B cell (primary cell): Measurements from ENCODE around the gene PLAAT5. TPM values are rescaled to one million over a fixed set of nuclear protein-coding genes. Genes with fewer than 3 reads are reported as not detected.
"Not testable (repeated sequence)": the region's sequence is repeated elsewhere in the genome, so short reads cannot be mapped to it uniquely, and the experiment has no call there.

ENCODE experiments used
- ATAC-seq: fragments of 200-7000 bp; cut with Tn5 transposase; one replicate; pipeline ENCODE4 v1.10.0; 2021; ENCODE audit warnings: low read depth, mild to moderate bottlenecking, moderate number of reproducible peaks, moderate library complexity
- CTCF ChIA-PET: fragments of 350-600 bp; sonication (Branson Sonifier 250); formaldehyde crosslinking; loops from one replicate; lab custom pipeline; 2021; ENCODE audit warnings: antibody characterized with exemption, inconsistent platforms; lab: Charles Lee
- POLR2A ChIA-PET: fragments of 350-600 bp; sonication (Branson Sonifier 250); formaldehyde crosslinking; loops from one replicate; lab custom pipeline; 2021; ENCODE audit warnings: antibody characterized with exemption; lab: Charles Lee
- DNase-seq: peaks from one replicate; pipeline ENCODE4 v3.0.0; 2013
- H2AFZ ChIP-seq: 2 replicates; pipeline ENCODE4 v1.6.1; 2012; ENCODE audit warnings: mild to moderate bottlenecking, low read depth, low read length; ENCODE audit not compliant: insufficient read depth, poor library complexity, severe bottlenecking
- H3K27ac ChIP-seq, 2 donors: 1 replicate in 1 of 2; 2 replicates in 1 of 2; pipeline ENCODE4 v1.5.1; 2012 to 2013; ENCODE audit warnings: low read length in 2 of 2, mild to moderate bottlenecking in 2 of 2, moderate library complexity in 1 of 2
- H3K27me3 ChIP-seq, 4 experiments: fragments of 200-600 bp in 1 of 4; sonication (generic) in 1 of 4; replicated peaks in 1 of 4; 1 replicate in 2 of 4; 2 replicates in 2 of 4; pipeline versions ENCODE4 v1.6.1 to v1.7.0; 2013 to 2016; ENCODE audit warnings: low read length in 3 of 4, mild to moderate bottlenecking in 2 of 4, mixed read lengths in 1 of 4, moderate library complexity in 1 of 4; ENCODE audit not compliant: insufficient read depth in 4 of 4, control insufficient read depth in 3 of 4; ENCODE audit errors: control extremely low read depth in 1 of 4
- H3K36me3 ChIP-seq, 2 experiments: replicated peaks in 1 of 2; 1 replicate in 1 of 2; 2 replicates in 1 of 2; pipeline versions ENCODE4 v1.6.1 to v1.7.1; 2013; ENCODE audit warnings: low read length in 1 of 2; ENCODE audit not compliant: insufficient read depth in 2 of 2, control insufficient read depth in 1 of 2; ENCODE audit errors: control extremely low read depth in 1 of 2, extremely low read depth in 1 of 2
- H3K4me1 ChIP-seq, 2 donors: fragments of 200-600 bp in 1 of 2; sonication (generic) in 1 of 2; 1 replicate in 1 of 2; 2 replicates in 1 of 2; pipeline versions ENCODE4 v1.5.1 to v1.6.1; 2013 to 2017; ENCODE audit warnings: low read length in 2 of 2; ENCODE audit not compliant: control insufficient read depth in 2 of 2, insufficient read depth in 2 of 2
- H3K4me2 ChIP-seq: replicated peaks from 2 replicates; pipeline ENCODE3; 2012; ENCODE audit warnings: mild to moderate bottlenecking, low read depth, low read length; ENCODE audit not compliant: poor library complexity, severe bottlenecking
- H3K4me3 ChIP-seq, 5 experiments: fragments of 200-600 bp in 1 of 5; sonication (generic) in 1 of 5; 1 replicate in 3 of 5; 2 replicates in 2 of 5; pipeline versions ENCODE4 v1.5.1 to v1.7.0; 2011 to 2016; ENCODE audit warnings: low read length in 4 of 5, mild to moderate bottlenecking in 4 of 5, low read depth in 2 of 5, control low read depth in 1 of 5, moderate library complexity in 1 of 5; ENCODE audit not compliant: insufficient read depth in 1 of 5; ENCODE audit errors: control extremely low read depth in 1 of 5, extremely low read depth in 1 of 5
- H3K79me2 ChIP-seq: fragments of 200-600 bp; sonication (generic); one replicate; pipeline ENCODE4 v1.6.0; 2016; ENCODE audit warnings: low read length; ENCODE audit not compliant: control insufficient read depth, insufficient read depth
- H3K9ac ChIP-seq: fragments of 200-600 bp; sonication (generic); 2 replicates; pipeline ENCODE4 v1.6.1; 2017; ENCODE audit warnings: mild to moderate bottlenecking, low read length, moderate library complexity
- H3K9me3 ChIP-seq, 3 donors: one replicate each; pipeline versions ENCODE4 v1.6.1 to v1.7.1; 2013; ENCODE audit warnings: low read length in 2 of 3; ENCODE audit not compliant: control insufficient read depth in 2 of 3, insufficient read depth in 1 of 3; ENCODE audit errors: control extremely low read depth in 1 of 3
- H4K20me1 ChIP-seq: 2 replicates; pipeline ENCODE4 v1.6.0; 2012; ENCODE audit warnings: mild to moderate bottlenecking, low read length; ENCODE audit not compliant: insufficient read depth, control insufficient read depth, poor library complexity, severe bottlenecking
- H3K27ac Mint-ChIP-seq: one replicate; pipeline ENCODE4 v1.8.0; 2021; ENCODE audit warnings: mixed read lengths
- H3K27me3 Mint-ChIP-seq: one replicate; pipeline ENCODE4 v1.8.0; 2021; ENCODE audit warnings: mixed read lengths
- H3K4me1 Mint-ChIP-seq: one replicate; pipeline ENCODE4 v1.8.0; 2021; ENCODE audit warnings: mixed read lengths
- H3K4me3 Mint-ChIP-seq: one replicate; pipeline ENCODE4 v1.8.0; 2021; ENCODE audit warnings: mixed read lengths
- H3K9me3 Mint-ChIP-seq: one replicate; pipeline ENCODE4 v1.8.0; 2022; ENCODE audit warnings: mixed read lengths; ENCODE audit not compliant: insufficient read depth
- CTCF ChIP-seq: fragments of 200-600 bp; IDR thresholded peaks from one replicate; pipeline ENCODE4 v1.8.0; 2022; ENCODE audit warnings: antibody characterized with exemption, mild to moderate bottlenecking
- EZH2 ChIP-seq: IDR thresholded peaks from 2 replicates; pipeline ENCODE4 v1.6.1; 2012; ENCODE audit warnings: borderline replicate concordance, low read depth, mild to moderate bottlenecking, moderate library complexity, low read length; ENCODE audit not compliant: insufficient read depth, poor library complexity, severe bottlenecking
- WGBS: methylation state at CpG from one replicate; pipeline ENCODE4 v1.1.5; 2013; ENCODE audit warnings: missing lambda C conversion rate; ENCODE audit not compliant: insufficient coverage; 5-methylcytosine and 5-hydroxymethylcytosine counted together
- intact Hi-C: fragments of 100-400 bp; cut with micrococcal nuclease; formaldehyde crosslinking; loops from one replicate; pipeline ENCODE4 v1.10.0; 2022
- polyA plus RNA-seq: library from polyadenylated mRNA; depleted of rRNA; stranded (reverse); fragments of >200 nt; gene quantifications from 2 replicates; pipeline ENCODE4 v1.2.3, GENCODE V29; 2012
- total RNA-seq, 2 donors: library from RNA; stranded (reverse); fragments of 120-200 nt in 1 of 2; gene quantifications; 1 replicate in 1 of 2; 2 replicates in 1 of 2; pipeline versions ENCODE4 v1.2.3 to v1.2.4, GENCODE V29; 2013 to 2022

PLAAT5 gene
- total and polyA plus RNA-seq, 2 donors (not counting 1 experiment from before 2014, with no cell fraction given): not detected

GRCh38 chr11:63530021-63530420 is 39.1 kb upstream of the PLAAT5 start:
- Histone ChIP-seq H3K9ac (no peak overlapping the region), H4K20me1 (no peaks in the 10 kb centered on the region), H3K4me1 (peaks cover 15 to 16% of the 10 kb centered on the region in 2 donors), H3K27me3 (no peaks in the 10 kb centered on the region), H2AFZ (no peak overlapping the region), H3K27ac (no peak overlapping the region), H3K9me3 (no peaks in the 10 kb centered on the region), H3K4me3 (no peak overlapping the region), H3K4me2 (no peak overlapping the region), H3K36me3 (no peaks in the 10 kb centered on the region), H3K79me2 (no peaks in the 10 kb centered on the region)
- no CpG with 5 or more reads among the region's 2 CpGs for WGBS
- DNase-seq: no peak
- H3K27ac Mint-ChIP-seq: no peak overlapping the region
- H3K4me1 Mint-ChIP-seq: peaks cover 22% of the 10 kb centered on the region
- H3K4me3 Mint-ChIP-seq: no peak overlapping the region
- ATAC-seq: no peak
- CTCF ChIA-PET: no interaction called here
- peaks cover 1% of the 10 kb centered on the region for H3K9me3 Mint-ChIP-seq
- peaks cover 10% of the 10 kb centered on the region for H3K27me3 Mint-ChIP-seq
- intact Hi-C loops: no loop called here
- POLR2A ChIA-PET: no interaction called here
- TF ChIP-seq CTCF (no peak), EZH2 (no peak)

GRCh38 chr11:63529373-63529772 is 38.4 kb upstream of the PLAAT5 start:
- peaks cover 12% of the 10 kb centered on the region for H3K27me3 Mint-ChIP-seq
- H3K9me3 Mint-ChIP-seq, H3K9me3 ChIP-seq, H3K36me3 ChIP-seq, H3K9ac ChIP-seq, H3K4me3 Mint-ChIP-seq, H4K20me1 ChIP-seq, intact Hi-C loops, CTCF ChIA-PET, POLR2A ChIA-PET, DNase-seq, H3K27ac ChIP-seq, H3K27me3 ChIP-seq, H2AFZ ChIP-seq, H3K4me3 ChIP-seq, H3K27ac Mint-ChIP-seq, H3K4me2 ChIP-seq, ATAC-seq, H3K79me2 ChIP-seq: not testable (repeated sequence)
- peaks cover 14 to 15% of the 10 kb centered on the region in 2 donors for H3K4me1 ChIP-seq
- H3K4me1 Mint-ChIP-seq: peaks cover 19% of the 10 kb centered on the region
- 96% methylated on average over 5 of the region's 6 CpGs for WGBS

DNA sequence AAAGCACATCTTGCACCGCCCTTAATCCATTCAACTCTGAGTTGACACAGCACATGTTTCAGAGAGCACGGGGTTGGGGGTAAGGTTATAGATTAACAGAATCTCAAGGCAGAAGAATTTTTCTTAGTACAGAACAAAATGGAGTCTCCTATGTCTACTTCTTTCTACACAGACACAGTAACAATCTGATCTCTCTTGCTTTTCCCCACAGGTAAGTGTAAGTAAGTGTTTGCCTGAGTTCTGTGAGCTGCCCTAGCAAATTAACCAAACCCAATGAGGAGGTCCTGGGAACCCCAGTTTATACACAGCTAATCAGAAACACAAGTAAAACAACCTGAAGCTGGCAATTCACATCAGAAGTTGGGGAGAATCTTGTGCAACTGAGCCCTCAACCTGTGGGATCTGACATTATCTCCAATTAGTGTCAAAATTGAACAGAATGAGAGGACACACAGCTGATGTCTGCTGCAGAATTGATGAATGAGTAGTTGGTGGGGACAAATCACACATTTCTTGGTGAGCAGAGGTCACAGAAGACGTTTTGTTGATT is 37.8 kb upstream of the PLAAT5 start:
- H2AFZ ChIP-seq, H3K27me3 ChIP-seq, H3K9me3 Mint-ChIP-seq, H3K27ac ChIP-seq, H3K4me2 ChIP-seq, POLR2A ChIA-PET, ATAC-seq, DNase-seq, H3K9ac ChIP-seq, intact Hi-C loops, H3K4me3 Mint-ChIP-seq, H3K36me3 ChIP-seq, H3K27ac Mint-ChIP-seq, H3K79me2 ChIP-seq, H3K4me3 ChIP-seq, H3K9me3 ChIP-seq, CTCF ChIA-PET, H4K20me1 ChIP-seq: not testable (repeated sequence)
- WGBS: 86% methylated on average over 1 of the region's 3 CpGs
- Mint-ChIP-seq H3K4me1 (peaks cover 19% of the 10 kb centered on the region), H3K27me3 (peaks cover 18% of the 10 kb centered on the region)
- H3K4me1 ChIP-seq: peaks cover 14 to 15% of the 10 kb centered on the region in 2 donors
